ENCODE results near the gene DDX25. TPM values are rescaled to one million over a fixed set of nuclear protein-coding genes. Genes with fewer than 3 reads are reported as not detected.
A peak's percentile ranks its signal among the peaks of the same experiment; 100 is the strongest.
"Not testable (repeated sequence)": the region's sequence is repeated elsewhere in the genome, so short reads cannot be mapped to it uniquely, and the experiment has no call there.

DDX25 gene
- total RNA-seq, 2 donors from 2014 or later: not detected

- DNase-seq (ENCODE audit: low spot score): no peak
- Histone ChIP-seq H3K4me3 (peak overlapping the region; percentile 54 to 58), H3K27me3 (peaks cover 11 to 12% of the 10 kb centered on the region in 2 donors), H3K4me1 (peaks cover 0 to 14% of the 10 kb centered on the region in 2 donors), H3K9me3 (no peaks in the 10 kb centered on the region), H3K27ac (peak overlapping the region; percentile 69 to 78), H3K36me3 (no peaks in the 10 kb centered on the region)
- TF ChIP-seq, protein P1, sequence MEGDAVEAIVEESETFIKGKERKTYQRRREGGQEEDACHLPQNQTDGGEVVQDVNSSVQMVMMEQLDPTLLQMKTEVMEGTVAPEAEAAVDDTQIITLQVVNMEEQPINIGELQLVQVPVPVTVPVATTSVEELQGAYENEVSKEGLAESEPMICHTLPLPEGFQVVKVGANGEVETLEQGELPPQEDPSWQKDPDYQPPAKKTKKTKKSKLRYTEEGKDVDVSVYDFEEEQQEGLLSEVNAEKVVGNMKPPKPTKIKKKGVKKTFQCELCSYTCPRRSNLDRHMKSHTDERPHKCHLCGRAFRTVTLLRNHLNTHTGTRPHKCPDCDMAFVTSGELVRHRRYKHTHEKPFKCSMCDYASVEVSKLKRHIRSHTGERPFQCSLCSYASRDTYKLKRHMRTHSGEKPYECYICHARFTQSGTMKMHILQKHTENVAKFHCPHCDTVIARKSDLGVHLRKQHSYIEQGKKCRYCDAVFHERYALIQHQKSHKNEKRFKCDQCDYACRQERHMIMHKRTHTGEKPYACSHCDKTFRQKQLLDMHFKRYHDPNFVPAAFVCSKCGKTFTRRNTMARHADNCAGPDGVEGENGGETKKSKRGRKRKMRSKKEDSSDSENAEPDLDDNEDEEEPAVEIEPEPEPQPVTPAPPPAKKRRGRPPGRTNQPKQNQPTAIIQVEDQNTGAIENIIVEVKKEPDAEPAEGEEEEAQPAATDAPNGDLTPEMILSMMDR (IDR thresholded peaks at IDR 0.05): no peak
These were observed 1.9 kb upstream of the DDX25 start for GRCh38 chr11:125902277-125902926.

- Histone ChIP-seq H3K4me3 (peak within 1 kb of the TSS; percentile 54 to 58), H3K27ac (peak within 1 kb of the TSS; percentile 69 to 78), H3K4me1 (peaks cover 0 to 14% of the 10 kb centered on the region in 2 donors), H3K36me3 (no peaks in the 10 kb centered on the region), H3K27me3 (peaks cover 11 to 12% of the 10 kb centered on the region in 2 donors), H3K9me3 (no peaks in the 10 kb centered on the region)
- TF ChIP-seq, protein P1 (IDR thresholded peaks at IDR 0.05): no peak
- DNase-seq (ENCODE audit: low spot score): peak; percentile 92
These were observed 1.2 kb upstream of the DDX25 start, which contains the start of gene PUS3 for GRCh38 chr11:125902927-125903710. PUS3 (minus strand) TSS chr11:125903206; CDS start chr11:125896284, 6,922 bp downstream.

GRCh38 chr11:125904678-125905077 is 370 bp downstream of the DDX25 start:
- Histone ChIP-seq H3K27ac (no peak overlapping the region), H3K4me3 (peak overlapping the region; percentile 22 to 58), H3K9me3 (no peaks in the 10 kb centered on the region), H3K27me3 (peaks cover 11 to 12% of the 10 kb centered on the region in 2 donors), H3K36me3 (no peaks in the 10 kb centered on the region), H3K4me1 (peaks cover 0 to 14% of the 10 kb centered on the region in 2 donors)
- no peak for DNase-seq (ENCODE audit: low spot score)
- TF ChIP-seq, protein P1 (IDR thresholded peaks at IDR 0.05): no peak

DNA sequence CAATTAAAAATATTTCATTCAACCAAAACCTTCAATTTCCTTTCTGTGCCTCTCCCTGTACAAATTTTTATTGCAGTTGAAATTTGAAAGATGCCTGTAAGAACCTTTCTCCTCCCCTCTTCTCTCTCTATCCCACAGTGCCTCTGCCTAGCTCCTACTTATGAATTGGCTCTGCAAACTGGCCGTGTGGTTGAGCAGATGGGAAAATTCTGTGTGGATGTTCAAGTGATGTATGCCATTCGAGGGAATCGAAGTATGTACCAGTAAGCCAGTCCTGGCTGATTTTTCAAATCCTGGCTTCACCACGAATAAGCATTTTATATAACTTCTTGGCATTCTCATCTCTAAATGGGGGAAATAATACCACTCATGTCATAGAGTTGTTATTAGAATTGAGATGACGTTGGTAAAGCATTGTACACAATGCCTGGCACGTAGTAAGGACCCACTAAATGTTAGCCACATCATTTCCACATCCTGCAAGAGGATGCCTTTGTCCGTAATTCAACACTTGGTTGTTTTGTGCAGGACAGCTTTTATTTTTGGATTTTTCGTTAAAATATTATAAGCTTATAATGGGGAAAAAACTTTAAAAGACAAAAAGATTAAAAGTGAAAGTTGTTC is 6.0 kb downstream of the DDX25 start:
- TF ChIP-seq, protein P1 (IDR thresholded peaks at IDR 0.05): no peak
- H3K9me3 ChIP-seq: no peaks in the 10 kb centered on the region
- no peak for DNase-seq (ENCODE audit: low spot score)
- peaks cover under 1 to 1% of the 10 kb centered on the region in 2 donors for H3K27me3 ChIP-seq
- no peaks in the 10 kb centered on the region for H3K36me3 ChIP-seq
- no peaks in the 10 kb centered on the region for H3K4me1 ChIP-seq
- no peak overlapping the region for H3K4me3 ChIP-seq
- H3K27ac ChIP-seq: no peak overlapping the region

DNA sequence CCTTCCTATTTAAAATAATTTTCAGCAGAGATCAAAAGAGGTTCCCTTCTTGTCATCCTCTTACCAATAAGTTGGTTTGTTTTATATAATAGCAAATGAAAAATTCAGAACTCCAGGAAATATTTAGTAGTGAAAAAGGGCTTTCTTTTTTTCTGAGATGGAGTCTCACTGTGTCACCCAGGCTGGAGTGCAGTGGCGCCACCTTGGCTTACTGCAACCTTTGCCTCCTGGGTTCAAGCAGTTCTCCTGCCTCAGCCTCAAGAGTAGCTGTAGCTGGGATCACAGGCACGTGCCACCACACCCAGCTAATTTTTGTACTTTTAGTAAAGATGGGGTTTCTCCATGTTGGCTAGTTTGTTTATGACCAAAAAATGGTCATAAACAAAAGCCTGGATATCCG is 10.3 kb downstream of the DDX25 start:
- not testable (repeated sequence) for H3K4me3 ChIP-seq; H3K36me3 ChIP-seq; H3K9me3 ChIP-seq; DNase-seq (ENCODE audit: low spot score); H3K4me1 ChIP-seq; H3K27me3 ChIP-seq; H3K27ac ChIP-seq
